ENCODE measurements around the gene COX6A1. TPM values are rescaled to one million over a fixed set of nuclear protein-coding genes. Genes with fewer than 3 reads are reported as not detected.

The COX6A1 gene
- total and polyA plus RNA-seq, 2 of the 13 experiments (the other 11 are each of a cell fraction or from before 2014, with no cell fraction given) = 542 to 673 TPM

DNA sequence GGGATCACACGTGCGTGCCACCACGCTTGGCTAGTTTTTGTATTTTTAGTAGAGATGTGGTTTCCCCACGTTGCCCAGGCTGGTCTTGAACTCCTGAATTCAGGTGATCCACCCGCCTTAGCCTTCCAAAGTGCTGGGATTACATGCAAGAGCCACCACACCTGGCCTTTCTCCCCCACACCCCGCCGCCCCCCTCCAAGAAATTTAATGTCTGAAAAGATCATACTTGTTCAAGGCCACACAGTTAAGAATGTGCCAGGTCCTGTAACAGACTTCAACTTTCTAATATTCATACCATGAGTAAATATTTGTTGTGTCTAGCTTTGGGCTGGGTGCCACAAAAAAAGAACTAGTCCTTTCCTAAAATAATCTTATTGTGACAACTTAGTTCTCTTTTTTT lies 17.4 kb downstream of the COX6A1 start (continued):
- TF ChIP-seq, protein P1, sequence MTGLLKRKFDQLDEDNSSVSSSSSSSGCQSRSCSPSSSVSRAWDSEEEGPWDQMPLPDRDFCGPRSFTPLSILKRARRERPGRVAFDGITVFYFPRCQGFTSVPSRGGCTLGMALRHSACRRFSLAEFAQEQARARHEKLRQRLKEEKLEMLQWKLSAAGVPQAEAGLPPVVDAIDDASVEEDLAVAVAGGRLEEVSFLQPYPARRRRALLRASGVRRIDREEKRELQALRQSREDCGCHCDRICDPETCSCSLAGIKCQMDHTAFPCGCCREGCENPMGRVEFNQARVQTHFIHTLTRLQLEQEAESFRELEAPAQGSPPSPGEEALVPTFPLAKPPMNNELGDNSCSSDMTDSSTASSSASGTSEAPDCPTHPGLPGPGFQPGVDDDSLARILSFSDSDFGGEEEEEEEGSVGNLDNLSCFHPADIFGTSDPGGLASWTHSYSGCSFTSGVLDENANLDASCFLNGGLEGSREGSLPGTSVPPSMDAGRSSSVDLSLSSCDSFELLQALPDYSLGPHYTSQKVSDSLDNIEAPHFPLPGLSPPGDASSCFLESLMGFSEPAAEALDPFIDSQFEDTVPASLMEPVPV (CRISPR knock-in tag; IDR thresholded peaks at IDR 0.05) = no peak
- TF ChIP-seq REXO4 (CRISPR knock-in tag; IDR thresholded peaks at IDR 0.05; ENCODE audit: borderline replicate concordance) (no peak), MAFG (CRISPR knock-in tag; IDR thresholded peaks at IDR 0.05) (no peak), FOSL1 (CRISPR knock-in tag; IDR thresholded peaks at IDR 0.05; ENCODE audit: borderline replicate concordance) (no peak), ZNF615 (CRISPR knock-in tag; IDR thresholded peaks at IDR 0.05; ENCODE audit: borderline replicate concordance) (no peak), ZNF282 (IDR thresholded peaks at IDR 0.05; ENCODE audit: partially characterized antibody) (no peak)

DNA sequence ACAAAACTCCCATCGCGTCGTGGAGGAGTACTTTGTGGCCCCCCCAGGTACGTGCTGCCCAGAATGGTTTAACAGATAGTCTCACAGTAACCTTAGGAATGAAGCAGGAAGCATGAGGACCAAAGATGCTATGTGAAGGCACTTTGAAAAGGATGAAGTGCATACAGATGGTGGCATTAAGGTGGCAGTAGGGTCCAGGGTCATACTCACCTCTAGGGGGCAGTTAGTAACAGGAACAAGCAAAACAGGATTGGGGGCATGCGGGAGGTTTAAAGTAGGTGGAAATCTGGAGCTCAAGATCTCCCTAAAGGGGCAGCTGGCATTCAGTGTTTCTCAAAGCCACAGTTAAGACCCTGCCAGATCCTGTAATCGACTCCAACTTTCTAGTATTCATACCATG lies 19.2 kb downstream of the COX6A1 start:
- 0 out of 2 replicates have a peak, but pooled peaks cover 9% of the 10 kb centered on the region for H4K20me1 ChIP-seq (ENCODE audit: insufficient read depth, low read length)
- CTCF ChIA-PET (ENCODE audit: low intra/inter-chr PET ratio, low total read pairs) = no interaction called here
- H3K4me1 ChIP-seq (ENCODE audit: insufficient read depth, low read length) = no peaks in the 10 kb centered on the region
- H3K79me2 ChIP-seq (ENCODE audit: insufficient read depth, low read length) = no peaks in the 10 kb centered on the region
- no peak overlapping the region for H3K9ac ChIP-seq (ENCODE audit: insufficient read depth, low read depth, low read length)
- no TSS peak for BruUV-seq (replicated peaks)
- in situ Hi-C loops (cut with HindIII; ENCODE audit: extremely low pct_ligation_motif_present, low pct_unique_long_range_greater_than_20kb) = no loop called here
- WGBS (ENCODE audit: low lambda C conversion rate) = 95% methylated on average over 6 of the region's 6 CpGs
- no peak overlapping the region for H3K4me2 ChIP-seq (ENCODE audit: low read depth, low read length)
- H2AFZ ChIP-seq (ENCODE audit: low read length) = no peak overlapping the region
- FAIRE-seq (no peak), DNase-seq (ENCODE audit: low spot score) (peak; percentile 24), ATAC-seq (peak; percentile 63)
- H3K27me3 ChIP-seq (ENCODE audit: control insufficient read depth in 1 of 2, insufficient read depth in 2 of 2, low read length in 2 of 2) = no peaks in the 10 kb centered on the region
- POLR2A ChIA-PET = interaction anchor here (1.2 kb wide), 1 partner anchor 10 kb away, joined by 6 read pairs; no protein-coding TSS in a partner anchor
- H3K9me3 ChIP-seq (ENCODE audit: low read length) = no peaks in the 10 kb centered on the region
- H3K36me3 ChIP-seq (replicated peaks in 1 of 2; ENCODE audit: control insufficient read depth in 1 of 2, insufficient read depth in 2 of 2, low read length in 2 of 2) = peaks cover 21 to 63% of the 10 kb centered on the region in 2 experiments
- no peak overlapping the region for H3K4me3 ChIP-seq (replicated peaks in 1 of 3; ENCODE audit: insufficient read depth in 1 of 3, low read depth in 2 of 3, low read length in 3 of 3)
- intact Hi-C loops (cut with micrococcal nuclease; ENCODE audit: unreplicated experiment) = loop anchor here (5.0 kb wide), 1 partner anchor 75 kb away; the partner anchor contains the start of gene RNF10
- H3K27ac ChIP-seq (ENCODE audit: extremely low read length, insufficient read depth, low read length) = no peak overlapping the region
- peak; percentile 66 for TF ChIP-seq RBM22 (optimal IDR thresholded peaks at IDR 0.05; ENCODE audit: low read length)
- TF ChIP-seq CEBPG (CRISPR knock-in tag; IDR thresholded peaks at IDR 0.05) = no peak
- TF ChIP-seq, protein P2, sequence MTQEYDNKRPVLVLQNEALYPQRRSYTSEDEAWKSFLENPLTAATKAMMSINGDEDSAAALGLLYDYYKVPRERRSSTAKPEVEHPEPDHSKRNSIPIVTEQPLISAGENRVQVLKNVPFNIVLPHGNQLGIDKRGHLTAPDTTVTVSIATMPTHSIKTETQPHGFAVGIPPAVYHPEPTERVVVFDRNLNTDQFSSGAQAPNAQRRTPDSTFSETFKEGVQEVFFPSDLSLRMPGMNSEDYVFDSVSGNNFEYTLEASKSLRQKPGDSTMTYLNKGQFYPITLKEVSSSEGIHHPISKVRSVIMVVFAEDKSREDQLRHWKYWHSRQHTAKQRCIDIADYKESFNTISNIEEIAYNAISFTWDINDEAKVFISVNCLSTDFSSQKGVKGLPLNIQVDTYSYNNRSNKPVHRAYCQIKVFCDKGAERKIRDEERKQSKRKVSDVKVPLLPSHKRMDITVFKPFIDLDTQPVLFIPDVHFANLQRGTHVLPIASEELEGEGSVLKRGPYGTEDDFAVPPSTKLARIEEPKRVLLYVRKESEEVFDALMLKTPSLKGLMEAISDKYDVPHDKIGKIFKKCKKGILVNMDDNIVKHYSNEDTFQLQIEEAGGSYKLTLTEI (CRISPR knock-in tag; conservative IDR thresholded peaks at IDR 0.05) = no peak
- TF ChIP-seq, protein P3, sequence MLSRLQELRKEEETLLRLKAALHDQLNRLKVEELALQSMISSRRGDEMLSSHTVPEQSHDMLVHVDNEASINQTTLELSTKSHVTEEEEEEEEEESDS (CRISPR knock-in tag; IDR thresholded peaks at IDR 0.05; ENCODE audit: borderline replicate concordance) = no peak
- 0 out of 2 replicates have a peak, but pooled peaks have one; percentile 35 for TF ChIP-seq ZKSCAN8 (CRISPR knock-in tag; IDR thresholded peaks at IDR 0.05; ENCODE audit: borderline replicate concordance)
- no peak for TF ChIP-seq GABPB1 (CRISPR knock-in tag; IDR thresholded peaks at IDR 0.05)
- no peak for TF ChIP-seq TCF12 (IDR thresholded peaks at IDR 0.05)
- no peak for TF ChIP-seq TCF12 (CRISPR knock-in tag; IDR thresholded peaks at IDR 0.05)
- TF ChIP-seq RELA (CRISPR knock-in tag; IDR thresholded peaks at IDR 0.05) = no peak
- TF ChIP-seq ZNF264 (CRISPR knock-in tag; IDR thresholded peaks at IDR 0.05) = no peak
- TF ChIP-seq ZNF354B (CRISPR knock-in tag; IDR thresholded peaks at IDR 0.05) = no peak
- TF ChIP-seq RBFOX2 (IDR thresholded peaks at IDR 0.05; ENCODE audit: low read depth, low read length) = peak; percentile 37; the same call in 1 of the 2 replicates
- TF ChIP-seq POLR2G (IDR thresholded peaks at IDR 0.05; ENCODE audit: low read depth, low read length) = 0 out of 2 replicates have a peak, but pooled peaks have one; percentile 52
- TF ChIP-seq ZNF563 (CRISPR knock-in tag; IDR thresholded peaks at IDR 0.05) = no peak

All from HepG2 (cell line).